Endothelial cell of hepatic sinusoid (primary cell): Measurements from ENCODE around the gene IFTAP.
"Not testable (repeated sequence)": the region's sequence is repeated elsewhere in the genome, so short reads cannot be mapped to it uniquely, and the experiment has no call there.

ENCODE experiments used
- in situ Hi-C: cut with HindIII; loops from 2 replicates; pipeline ENCODE4 v1.10.0; 2017; ENCODE audit warnings: low sequenced_read_pairs

Gene IFTAP, protein sequence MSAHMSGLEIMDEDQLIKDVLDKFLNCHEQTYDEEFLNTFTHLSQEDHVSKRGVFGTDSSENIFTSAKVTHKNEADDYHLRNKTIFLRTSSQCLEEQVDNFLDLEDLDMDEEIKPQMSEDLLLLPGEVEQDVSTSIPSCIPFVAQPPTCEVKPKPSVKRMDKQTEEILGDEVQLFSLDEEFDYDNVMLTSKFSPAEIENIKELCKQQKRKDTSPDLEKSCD

DNA sequence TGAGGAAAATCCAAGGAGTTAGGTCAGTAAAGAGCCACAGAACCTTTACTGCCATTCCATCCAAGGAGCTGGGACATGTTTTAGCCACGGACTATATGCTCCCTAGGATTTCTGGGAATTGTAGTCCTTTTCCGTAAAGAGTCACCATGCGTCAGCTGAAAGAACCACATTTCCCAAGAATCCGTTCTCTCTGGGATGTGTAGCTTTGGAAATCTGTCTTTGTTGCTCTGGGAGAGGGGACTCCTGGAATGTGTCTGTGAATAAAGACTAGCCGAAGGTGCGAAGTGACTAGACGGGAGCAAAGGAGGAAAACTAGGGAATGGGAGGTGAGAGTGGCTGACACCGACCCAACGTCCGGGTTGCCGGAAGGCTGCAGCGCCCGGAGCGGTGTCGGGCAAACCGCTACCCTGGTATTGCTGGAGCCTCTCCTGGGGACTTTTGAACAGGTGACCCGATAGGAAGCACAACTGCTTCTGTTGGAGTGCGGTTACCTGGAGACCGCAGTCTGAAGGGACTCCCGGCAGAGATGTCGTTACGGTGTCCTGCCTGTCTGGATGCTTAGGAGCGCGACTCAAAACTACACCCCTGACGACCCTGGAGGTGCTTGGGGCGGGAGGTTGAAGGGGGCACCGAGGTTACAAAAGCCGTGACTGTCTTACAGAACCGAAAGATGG is at the start of gene IFTAP:
Gene IFTAP, plus strand, starts transcription at position 187 of the 674 bp plus-strand sequence. CDS start 15,602 bp downstream, outside the sequence.
- in situ Hi-C loops, result no loop called here

- in situ Hi-C loops, result no loop called here
Measured at GRCh38 chr11:36550385-36551115, 43.8 kb upstream of the IFTAP start.

- in situ Hi-C loops, result not testable (repeated sequence)
Measured at GRCh38 chr11:36557390-36557789, 36.9 kb upstream of the IFTAP start.

DNA sequence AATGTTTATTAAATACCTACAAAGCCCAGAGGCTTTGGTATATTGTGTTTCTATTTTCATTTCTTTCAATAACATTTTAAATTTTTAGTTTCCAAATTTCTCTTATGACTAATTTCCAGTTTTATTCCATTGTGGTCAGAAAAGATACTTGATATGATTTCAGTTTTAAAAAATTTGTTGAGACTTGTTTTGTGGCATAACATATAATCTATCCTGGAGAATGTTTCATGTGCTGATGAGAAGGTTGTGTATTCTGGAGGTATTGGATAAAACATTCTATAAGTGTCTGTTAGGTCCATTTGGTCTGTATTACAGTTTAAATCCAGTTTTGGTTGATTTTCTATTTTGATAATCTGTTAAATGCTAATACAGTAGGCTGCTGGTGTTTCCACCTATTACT is 36.3 kb upstream of the IFTAP start:
- in situ Hi-C loops, result no loop called here

DNA sequence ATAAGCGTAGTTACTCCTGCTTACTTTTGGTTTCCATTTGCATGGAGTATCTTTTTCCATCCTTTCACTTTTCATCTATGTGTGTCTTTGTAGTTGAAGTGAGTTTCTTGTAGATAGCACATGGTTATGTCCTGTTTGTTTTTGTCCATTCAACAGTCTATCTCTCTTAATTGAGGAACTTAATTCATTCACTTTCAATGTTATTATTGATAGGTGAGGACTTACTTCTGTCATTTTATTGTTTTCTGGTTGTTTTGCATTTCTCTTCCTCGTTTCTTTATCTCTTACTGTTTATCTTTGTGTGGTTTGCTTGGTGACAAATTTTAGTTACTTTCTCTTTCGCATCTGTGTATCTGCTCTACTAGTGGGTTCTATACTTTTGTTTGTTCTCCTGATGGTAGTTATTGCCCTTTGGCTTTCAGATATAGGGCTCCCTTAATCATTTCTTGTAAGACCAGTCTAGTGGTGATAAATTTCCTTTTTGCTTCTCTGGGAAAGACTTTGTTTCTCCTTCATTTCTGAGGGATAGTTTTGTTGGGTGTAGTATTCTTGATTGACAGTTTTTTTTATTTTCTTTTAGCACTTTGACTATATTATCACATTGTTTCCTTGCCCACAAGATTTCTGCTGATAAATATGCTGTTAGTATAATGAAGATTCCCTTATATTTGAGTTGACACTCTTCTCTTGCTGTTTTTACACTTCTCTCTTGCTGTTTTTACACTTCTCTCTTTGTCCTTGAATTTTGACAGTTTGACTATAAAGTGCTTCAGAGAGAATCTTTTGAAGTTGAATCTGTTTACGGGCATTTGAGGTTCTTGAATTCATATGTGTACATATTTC is 35.5 kb upstream of the IFTAP start:
- in situ Hi-C loops, result no loop called here

DNA sequence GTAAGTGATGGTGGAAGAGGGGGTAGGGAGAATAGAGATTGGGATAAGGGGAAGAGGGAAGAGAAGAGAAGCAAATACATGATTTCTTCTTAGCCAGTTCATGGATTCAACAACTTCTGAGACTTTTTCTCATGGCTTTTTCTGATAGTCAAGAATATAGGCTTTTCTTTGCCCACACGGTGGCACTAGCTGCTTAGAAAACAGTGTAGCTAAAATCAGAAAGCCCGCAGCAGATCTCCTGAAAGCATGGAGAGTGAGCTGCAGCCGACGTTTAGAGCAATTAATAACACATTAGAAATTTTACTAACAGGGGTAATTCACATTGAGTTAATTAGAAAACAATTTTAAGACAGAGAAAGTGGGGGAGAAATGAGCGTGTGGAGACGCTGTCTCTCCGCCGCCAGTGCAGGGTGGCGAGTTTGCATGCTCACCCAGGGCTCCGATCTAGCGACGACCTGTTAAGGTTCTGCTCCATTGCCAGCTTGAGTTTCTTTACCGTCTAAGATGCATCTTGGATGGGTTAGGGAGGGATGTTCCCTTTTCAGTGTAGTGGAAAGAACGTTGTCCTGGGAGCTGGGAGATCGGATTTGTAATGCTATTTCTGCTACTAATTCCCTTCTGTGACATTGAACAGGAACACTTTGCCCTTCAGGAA is 29.8 kb upstream of the IFTAP start:
- in situ Hi-C loops, result no loop called here

GRCh38 chr11:36565031-36565610 is 29.2 kb upstream of the IFTAP start:
- in situ Hi-C loops, result no loop called here

- in situ Hi-C loops, result no loop called here
Measured at GRCh38 chr11:36566407-36567053, 27.8 kb upstream of the IFTAP start.

DNA sequence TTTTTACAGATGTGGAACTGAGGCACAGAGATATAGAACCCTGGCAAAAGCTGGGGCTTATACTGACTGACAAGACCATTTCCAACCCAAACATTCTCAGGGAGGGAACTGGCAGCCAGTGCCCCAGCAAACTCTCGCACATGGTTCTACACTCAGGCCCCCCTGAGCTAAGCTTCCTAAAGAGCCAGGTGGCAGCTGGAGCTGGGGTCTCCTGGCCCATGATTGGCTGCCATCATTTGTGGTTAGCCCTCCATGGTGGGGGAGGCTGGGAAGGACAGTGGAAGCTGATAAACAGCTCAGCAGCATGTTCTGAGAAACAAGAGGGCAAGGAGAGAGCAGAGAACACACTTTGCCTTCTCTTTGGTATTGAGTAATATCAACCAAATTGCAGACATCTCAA is 26.6 kb upstream of the IFTAP start, which contains the start of gene RAG1:
Gene RAG1, plus strand, starts transcription at position 314 of the 400 bp plus-strand sequence. CDS start 5,298 bp downstream, outside the sequence.
- in situ Hi-C loops, result no loop called here

- in situ Hi-C loops, result no loop called here
Measured at GRCh38 chr11:36569095-36569494, 25.2 kb upstream of the IFTAP start.

DNA sequence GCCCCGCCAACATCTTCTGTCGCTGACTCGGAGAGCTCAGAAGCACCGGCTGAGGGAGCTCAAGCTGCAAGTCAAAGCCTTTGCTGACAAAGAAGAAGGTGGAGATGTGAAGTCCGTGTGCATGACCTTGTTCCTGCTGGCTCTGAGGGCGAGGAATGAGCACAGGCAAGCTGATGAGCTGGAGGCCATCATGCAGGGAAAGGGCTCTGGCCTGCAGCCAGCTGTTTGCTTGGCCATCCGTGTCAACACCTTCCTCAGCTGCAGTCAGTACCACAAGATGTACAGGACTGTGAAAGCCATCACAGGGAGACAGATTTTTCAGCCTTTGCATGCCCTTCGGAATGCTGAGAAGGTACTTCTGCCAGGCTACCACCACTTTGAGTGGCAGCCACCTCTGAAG is 19.8 kb upstream of the IFTAP start:
- in situ Hi-C loops, result no loop called here

DNA sequence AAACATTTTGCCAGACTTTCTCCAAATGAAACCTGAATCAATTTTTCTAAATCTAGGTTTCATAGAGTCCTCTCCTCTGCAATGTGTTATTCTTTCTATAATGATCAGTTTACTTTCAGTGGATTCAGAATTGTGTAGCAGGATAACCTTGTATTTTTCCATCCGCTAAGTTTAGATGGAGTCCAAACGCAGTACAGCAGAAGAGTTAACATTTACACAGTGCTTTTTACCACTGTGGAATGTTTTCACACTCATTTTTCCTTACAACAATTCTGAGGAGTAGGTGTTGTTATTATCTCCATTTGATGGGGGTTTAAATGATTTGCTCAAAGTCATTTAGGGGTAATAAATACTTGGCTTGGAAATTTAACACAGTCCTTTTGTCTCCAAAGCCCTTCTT is 16.9 kb upstream of the IFTAP start:
- in situ Hi-C loops, result no loop called here

DNA sequence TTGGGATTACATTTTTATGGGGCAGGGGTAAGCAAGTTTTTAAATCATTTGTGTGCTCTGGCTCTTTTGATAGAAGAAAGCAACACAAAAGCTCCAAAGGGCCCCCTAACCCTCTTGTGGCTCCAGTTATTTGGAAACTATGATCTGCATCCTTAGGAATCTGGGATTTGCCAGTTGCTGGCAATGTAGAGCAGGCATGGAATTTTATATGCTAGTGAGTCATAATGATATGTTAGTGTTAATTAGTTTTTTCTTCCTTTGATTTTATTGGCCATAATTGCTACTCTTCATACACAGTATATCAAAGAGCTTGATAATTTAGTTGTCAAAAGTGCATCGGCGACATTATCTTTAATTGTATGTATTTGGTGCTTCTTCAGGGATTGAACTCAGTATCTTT is 16.4 kb upstream of the IFTAP start:
- in situ Hi-C loops, result no loop called here

- in situ Hi-C loops, result no loop called here
Measured at GRCh38 chr11:36578458-36578857, 15.8 kb upstream of the IFTAP start.

GRCh38 chr11:36581536-36581935 is 12.8 kb upstream of the IFTAP start:
- in situ Hi-C loops, result no loop called here

- in situ Hi-C loops, result no loop called here
Measured at GRCh38 chr11:36583667-36584066, 10.6 kb upstream of the IFTAP start.

DNA sequence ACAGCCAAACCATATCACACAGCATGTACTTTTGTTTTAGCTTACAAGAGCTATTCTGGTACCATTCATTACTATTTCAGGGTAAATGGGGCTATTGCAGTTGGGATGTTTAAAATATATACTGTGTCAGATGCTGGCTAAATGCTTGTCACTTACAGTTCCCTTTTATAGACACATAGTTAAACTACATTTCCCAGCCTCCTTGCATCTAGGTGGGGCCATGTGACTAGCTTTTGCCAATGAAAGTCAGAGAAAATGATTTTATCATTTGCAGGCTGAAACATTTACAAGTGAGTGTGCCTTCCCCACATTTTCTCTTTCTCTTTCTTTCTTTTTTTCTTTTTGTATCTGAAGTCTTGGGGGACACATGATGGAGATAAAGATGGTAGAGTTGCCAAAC is 7.8 kb upstream of the IFTAP start:
- in situ Hi-C loops, result no loop called here

- in situ Hi-C loops, result no loop called here
Measured at GRCh38 chr11:36588099-36588498, 6.2 kb upstream of the IFTAP start.

DNA sequence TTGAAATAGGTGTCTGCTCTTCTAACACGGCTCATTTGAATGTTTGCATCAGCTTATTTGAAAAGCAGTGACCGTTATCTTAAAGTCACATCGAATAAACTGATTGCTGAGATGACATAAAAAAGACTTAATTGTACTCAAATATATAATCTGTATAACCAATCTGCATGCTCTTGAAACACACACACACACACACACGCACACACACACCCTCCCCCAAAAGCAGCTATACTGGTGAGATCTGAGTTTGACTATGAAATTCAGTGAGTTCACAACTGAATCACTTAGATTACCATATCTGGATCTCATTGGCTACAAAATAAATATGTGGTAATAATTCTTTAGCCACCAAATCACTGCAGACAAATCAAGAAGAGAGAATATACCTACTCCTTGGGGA is 3.8 kb upstream of the IFTAP start:
- in situ Hi-C loops, result no loop called here

DNA sequence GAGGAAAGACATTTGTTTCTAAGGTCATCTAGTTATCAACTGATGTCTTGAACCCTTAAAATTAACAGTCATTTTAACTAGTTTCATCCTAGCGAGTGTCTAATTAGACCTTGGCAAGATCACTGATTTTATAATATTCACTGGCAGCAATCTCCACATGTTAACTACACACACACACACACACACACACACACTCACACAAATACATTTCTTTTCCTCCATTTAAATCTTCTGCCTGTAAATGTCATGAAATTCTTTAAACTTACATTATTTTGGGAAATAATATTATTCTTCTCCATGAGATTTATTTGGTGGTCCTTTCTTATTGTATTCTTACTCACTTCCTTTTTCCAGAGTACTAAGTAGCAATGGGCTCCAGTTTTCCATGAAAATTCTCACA is 2.9 kb upstream of the IFTAP start:
- in situ Hi-C loops, result no loop called here
